WTC11 (cell line): ENCODE results near the gene MYL12B. TPM values are rescaled to one million over a fixed set of nuclear protein-coding genes. Genes with fewer than 3 reads are reported as not detected.
"Not testable (repeated sequence)": the region's sequence is repeated elsewhere in the genome, so short reads cannot be mapped to it uniquely, and the experiment has no call there.

ENCODE experiments used
- ATAC-seq: fragments of 200-7000 bp; cut with Tn5 transposase; 2 replicates; pipeline ENCODE4 v1.10.0; 2021; ENCODE audit warnings: mild to moderate bottlenecking, moderate library complexity
- CTCF ChIA-PET: fragments of 300-600 bp; sonication (Branson Sonifier 250); formaldehyde crosslinking; loops from one replicate; lab custom pipeline; 2021; ENCODE audit warnings: antibody characterized with exemption; lab: Charles Lee
- POLR2A ChIA-PET: fragments of 350-600 bp; sonication (Branson Sonifier 250); formaldehyde crosslinking; loops from one replicate; lab custom pipeline; 2021; ENCODE audit warnings: antibody characterized with exemption; lab: Charles Lee
- DNase-seq: peaks from one replicate; pipeline ENCODE4 v3.0.0; 2021; ENCODE audit warnings: low spot score
- H3K27ac Mint-ChIP-seq: 2 replicates; pipeline ENCODE4 v1.8.0; 2021; ENCODE audit warnings: mixed read lengths
- H3K27me3 Mint-ChIP-seq: 2 replicates; pipeline ENCODE4 v1.8.0; 2021; ENCODE audit warnings: low read depth, mild to moderate bottlenecking, moderate library complexity, mixed read lengths
- H3K36me3 Mint-ChIP-seq: 2 replicates; pipeline ENCODE4 v1.8.0; 2021; ENCODE audit warnings: mixed read lengths
- H3K4me1 Mint-ChIP-seq: 2 replicates; pipeline ENCODE4 v1.8.0; 2022; ENCODE audit warnings: mixed read lengths
- H3K4me3 Mint-ChIP-seq: 2 replicates; pipeline ENCODE4 v1.8.0; 2021; ENCODE audit warnings: mild to moderate bottlenecking, moderate library complexity, mixed read lengths
- H3K9me3 Mint-ChIP-seq: 2 replicates; pipeline ENCODE4 v1.8.0; 2021; ENCODE audit warnings: mixed read lengths
- AFF4 ChIP-seq: sonication (generic); formaldehyde crosslinking; IDR thresholded peaks from 2 replicates; pipeline ENCODE4 v1.8.1; 2023; ENCODE audit warnings: mild to moderate bottlenecking, missing genetic modification reagents, borderline replicate concordance
- AR ChIP-seq: fragments of 250-450 bp; sonication (Bioruptor Pico); IDR thresholded peaks from 2 replicates; pipeline ENCODE4 v1.9.0; 2021; ENCODE audit warnings: mild to moderate bottlenecking
- ATF6 ChIP-seq: sonication (generic); formaldehyde crosslinking; IDR thresholded peaks from 2 replicates; pipeline ENCODE4 v1.8.1; 2023; ENCODE audit warnings: mild to moderate bottlenecking, missing genetic modification reagents
- CTCF ChIP-seq: fragments of 200-600 bp; IDR thresholded peaks from 2 replicates; pipeline ENCODE4 v1.8.0; 2022; ENCODE audit warnings: antibody characterized with exemption
- ELF4 ChIP-seq: sonication (generic); formaldehyde crosslinking; IDR thresholded peaks from 2 replicates; pipeline ENCODE4 v1.8.1; 2022; ENCODE audit warnings: low read depth, mild to moderate bottlenecking, moderate library complexity, missing genetic modification reagents
- FOXP4 ChIP-seq: sonication (generic); formaldehyde crosslinking; IDR thresholded peaks from 2 replicates; pipeline ENCODE4 v1.8.0; 2022; ENCODE audit warnings: mild to moderate bottlenecking, missing genetic modification reagents
- MYBL2 ChIP-seq: sonication (generic); formaldehyde crosslinking; IDR thresholded peaks from 2 replicates; pipeline ENCODE4 v1.8.1; 2023; ENCODE audit warnings: mild to moderate bottlenecking, moderate library complexity, missing genetic modification reagents
- NR2C2 ChIP-seq: sonication (generic); formaldehyde crosslinking; IDR thresholded peaks from 2 replicates; pipeline ENCODE4 v1.8.0; 2022; ENCODE audit warnings: mild to moderate bottlenecking, missing genetic modification reagents
- NR3C1 ChIP-seq: sonication (generic); formaldehyde crosslinking; conservative IDR thresholded peaks from 2 replicates; pipeline ENCODE4 v1.8.1; 2023; ENCODE audit warnings: low read depth, mild to moderate bottlenecking, missing genetic modification reagents
- TEAD1 ChIP-seq: sonication (generic); formaldehyde crosslinking; IDR thresholded peaks from 2 replicates; pipeline ENCODE4 v1.8.0; 2022; ENCODE audit warnings: mild to moderate bottlenecking, missing genetic modification reagents
- ZNF121 ChIP-seq: sonication (generic); formaldehyde crosslinking; IDR thresholded peaks from 2 replicates; pipeline ENCODE4 v1.8.0; 2023; ENCODE audit warnings: missing genetic modification reagents
- total RNA-seq: library from RNA; stranded (reverse); gene quantifications from 3 replicates; pipeline ENCODE4 v1.2.3, GENCODE V29; 2021

The MYL12B gene
- total RNA-seq, 1 experiment from 2014 or later: 173 TPM

- TF ChIP-seq NR3C1 (CRISPR knock-in tag): no peak
- TF ChIP-seq ELF4: no peak
- no peak for TF ChIP-seq CTCF
Measured at GRCh38 chr18:3219631-3220335, 42.1 kb upstream of the MYL12B start, which contains the start of gene MYOM1 (continued).

GRCh38 chr18:3220868-3221267, 41.1 kb upstream of the MYL12B start:
- peak; percentile 71; the same call in 1 of the 2 replicates for TF ChIP-seq ZNF121 (CRISPR knock-in tag)

GRCh38 chr18:3221496-3221895, 40.4 kb upstream of the MYL12B start:
- POLR2A ChIA-PET: no interaction called here
- no peaks in the 10 kb centered on the region; the same call in 1 of the 2 replicates for H3K27me3 Mint-ChIP-seq
- CTCF ChIA-PET: no interaction called here

More at GRCh38 chr18:3220868-3221267, 41.1 kb upstream of the MYL12B start:
- H3K36me3 Mint-ChIP-seq, ATAC-seq, H3K9me3 Mint-ChIP-seq, H3K27me3 Mint-ChIP-seq, H3K4me3 Mint-ChIP-seq, POLR2A ChIA-PET, H3K27ac Mint-ChIP-seq, DNase-seq: not testable (repeated sequence)
- peaks cover 21% of the 10 kb centered on the region for H3K4me1 Mint-ChIP-seq
- CTCF ChIA-PET: interaction anchor here (1.2 kb wide), 1 partner anchor 157 kb away, joined by 3 read pairs; no protein-coding TSS in a partner anchor

GRCh38 chr18:3223356-3223755, 38.6 kb upstream of the MYL12B start:
- ChIA-PET CTCF (no interaction called here), POLR2A (interaction anchor here (0.6 kb wide), 1 partner anchor 69 kb away, joined by 3 read pairs; no protein-coding TSS in a partner anchor)
- no peaks in the 10 kb centered on the region for H3K36me3 Mint-ChIP-seq
- peaks cover 16% of the 10 kb centered on the region for H3K4me1 Mint-ChIP-seq
- DNase-seq (no peak), ATAC-seq (no peak)
- H3K9me3 Mint-ChIP-seq: no peaks in the 10 kb centered on the region
- no peak overlapping the region for H3K27ac Mint-ChIP-seq
- H3K27me3 Mint-ChIP-seq: no peaks in the 10 kb centered on the region; the same call in 1 of the 2 replicates
- no peak overlapping the region for H3K4me3 Mint-ChIP-seq
- TF ChIP-seq AR (CRISPR knock-in tag) (no peak), MYBL2 (no peak), TEAD1 (no peak), NR2C2 (no peak), AFF4 (CRISPR knock-in tag) (no peak), ATF6 (CRISPR knock-in tag) (no peak)

More at GRCh38 chr18:3221496-3221895, 40.4 kb upstream of the MYL12B start:
- Mint-ChIP-seq H3K9me3 (0 out of 2 replicates have a peak, but pooled peaks cover 4% of the 10 kb centered on the region), H3K27ac (no peak overlapping the region), H3K4me1 (peaks cover 21% of the 10 kb centered on the region), H3K4me3 (no peak overlapping the region), H3K36me3 (no peaks in the 10 kb centered on the region)
- ATAC-seq (no peak), DNase-seq (no peak)
- TF ChIP-seq FOXP4: no peak
